ENCODE results near the gene LIM2. TPM values are rescaled to one million over a fixed set of nuclear protein-coding genes. Genes with fewer than 3 reads are reported as not detected.

The LIM2 gene
- polyA plus RNA-seq, 2 of the 4 experiments (the other 2 are of a cell fraction): not detected

GRCh38 chr19:51392701-51393100, 4.9 kb upstream of the LIM2 start:
- ChIA-PET POLR2A (no interaction called here), CTCF (interaction anchor here (1.0 kb wide), 1 partner anchor 53 kb away, joined by 3 read pairs; no protein-coding TSS in a partner anchor)
- H3K4me2 ChIP-seq: no peak overlapping the region
- FAIRE-seq (no peak), DNase-seq (ENCODE audit: low read depth in 1 of 2, low spot score in 1 of 2) (no peak), ATAC-seq (no peak)
- no peak overlapping the region for H3K4me3 ChIP-seq
- 77% methylated on average over 1 of the region's 1 CpG for WGBS (ENCODE audit: missing lambda C conversion rate)
- H3K9me3 ChIP-seq: no peaks in the 10 kb centered on the region
- H3K4me1 ChIP-seq: peaks cover 10% of the 10 kb centered on the region
- no peak for TF ChIP-seq RFX5 (IDR thresholded peaks at IDR 0.05)
- no peak for TF ChIP-seq ESRRA (IDR thresholded peaks at IDR 0.05; ENCODE audit: borderline replicate concordance, low read length)
- no peak for TF ChIP-seq JUN (IDR thresholded peaks at IDR 0.05)
- no peak for TF ChIP-seq RAD21 (conservative IDR thresholded peaks at IDR 0.05 in 1 of 2, IDR thresholded peaks at IDR 0.05 in 1 of 2)
- TF ChIP-seq BHLHE40 (IDR thresholded peaks at IDR 0.05; ENCODE audit: low read depth, low read length): no peak
- TF ChIP-seq NPAS2 (CRISPR knock-in tag; IDR thresholded peaks at IDR 0.05; ENCODE audit: borderline replicate concordance): no peak
- no peak for TF ChIP-seq CEBPB (IDR thresholded peaks at IDR 0.05)
- TF ChIP-seq ATOH8 (CRISPR knock-in tag; IDR thresholded peaks at IDR 0.05; ENCODE audit: low read depth): no peak
- no peak for TF ChIP-seq HMGXB4 (CRISPR knock-in tag; IDR thresholded peaks at IDR 0.05; ENCODE audit: borderline replicate concordance)
- no peak for TF ChIP-seq ELK1 (IDR thresholded peaks at IDR 0.05; ENCODE audit: low read depth, low read length)
- H3K27ac ChIP-seq: no peak overlapping the region

- Histone ChIP-seq H3K27ac (no peak overlapping the region), H3K4me3 (no peak overlapping the region), H3K4me2 (no peak overlapping the region), H3K9me3 (no peaks in the 10 kb centered on the region), H3K4me1 (peaks cover 10% of the 10 kb centered on the region)
- WGBS (ENCODE audit: missing lambda C conversion rate): 67% methylated on average over 8 of the region's 8 CpGs
- FAIRE-seq: no peak
- no peak for ATAC-seq
- no peak for DNase-seq (ENCODE audit: low read depth in 1 of 2, low spot score in 1 of 2)
- ChIA-PET CTCF (interaction anchor here (1.0 kb wide), 1 partner anchor 123 kb away, joined by 3 read pairs; no protein-coding TSS in a partner anchor), POLR2A (interaction anchor here (1.1 kb wide), 1 partner anchor 52 kb away, joined by 3 read pairs; no protein-coding TSS in a partner anchor)
- TF ChIP-seq EP300 (IDR thresholded peaks at IDR 0.05): no peak
These were observed 3.4 kb upstream of the LIM2 start for GRCh38 chr19:51391073-51391611.

GRCh38 chr19:51389143-51389542, 1.4 kb upstream of the LIM2 start:
- Histone ChIP-seq H3K4me1 (peaks cover 3% of the 10 kb centered on the region; the same call in 1 of the 3 replicates), H3K4me2 (no peak overlapping the region), H3K27ac (no peak overlapping the region), H3K4me3 (no peak overlapping the region), H3K9me3 (no peaks in the 10 kb centered on the region)
- TF ChIP-seq E2F6 (IDR thresholded peaks at IDR 0.05; ENCODE audit: borderline replicate concordance, low read depth) (no peak), ZSCAN20 (CRISPR knock-in tag; IDR thresholded peaks at IDR 0.05) (no peak), CEBPB (IDR thresholded peaks at IDR 0.05) (no peak), JUN (IDR thresholded peaks at IDR 0.05) (no peak), EHMT2 (IDR thresholded peaks at IDR 0.05; ENCODE audit: low read depth) (no peak), EHF (CRISPR knock-in tag; IDR thresholded peaks at IDR 0.05) (no peak), HMGXB4 (CRISPR knock-in tag; IDR thresholded peaks at IDR 0.05; ENCODE audit: borderline replicate concordance) (no peak), REST (IDR thresholded peaks at IDR 0.05) (no peak)
- no peak for FAIRE-seq
- DNase-seq (ENCODE audit: low read depth in 1 of 2, low spot score in 1 of 2): no peak
- no peak for ATAC-seq
- ChIA-PET CTCF (interaction anchor here (0.6 to 2.0 kb wide), 3 partner anchors 9 to 275 kb away, joined by 4 to 14 read pairs (median 4); no protein-coding TSS in a partner anchor), POLR2A (no interaction called here)
- WGBS (ENCODE audit: missing lambda C conversion rate): 85% methylated on average over 8 of the region's 14 CpGs

All from A549 (cell line).